ENCODE results near the gene KAT2B.
"Not testable (repeated sequence)": the region's sequence is repeated elsewhere in the genome, so short reads cannot be mapped to it uniquely, and the experiment has no call there.

KAT2B gene

GRCh38 chr3:20042331-20042730, 2.1 kb downstream of the KAT2B start:
- no peak for DNase-seq

GRCh38 chr3:20043396-20043795, 3.1 kb downstream of the KAT2B start:
- no peak for DNase-seq

DNA sequence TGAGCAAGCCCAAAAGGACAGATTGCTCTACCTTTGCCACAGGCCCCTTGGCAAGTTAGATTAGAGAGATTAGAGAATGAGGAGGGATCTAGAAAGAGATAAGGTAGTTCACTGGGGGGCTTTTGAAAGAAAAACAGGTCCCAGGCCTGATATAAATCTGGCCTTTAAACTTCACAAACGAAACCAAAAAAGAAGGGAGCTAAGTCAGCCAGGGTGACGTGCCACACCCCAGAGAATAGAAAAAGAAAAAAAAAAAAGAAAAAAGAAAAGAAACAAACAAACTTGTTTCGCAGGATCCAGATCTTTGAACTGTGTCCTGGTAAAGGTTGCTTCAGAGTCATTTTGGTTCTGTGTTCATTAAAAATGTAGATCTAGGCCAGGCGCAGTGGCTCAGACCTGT, 3.6 kb downstream of the KAT2B start:
- DNase-seq, result no peak

- DNase-seq, result not testable (repeated sequence)
These were observed 4.9 kb downstream of the KAT2B start for GRCh38 chr3:20045141-20045540.

GRCh38 chr3:20046556-20046955, 6.3 kb downstream of the KAT2B start:
- DNase-seq, result no peak

- no peak for DNase-seq
These were observed 7.1 kb downstream of the KAT2B start for GRCh38 chr3:20047341-20047779.

DNA sequence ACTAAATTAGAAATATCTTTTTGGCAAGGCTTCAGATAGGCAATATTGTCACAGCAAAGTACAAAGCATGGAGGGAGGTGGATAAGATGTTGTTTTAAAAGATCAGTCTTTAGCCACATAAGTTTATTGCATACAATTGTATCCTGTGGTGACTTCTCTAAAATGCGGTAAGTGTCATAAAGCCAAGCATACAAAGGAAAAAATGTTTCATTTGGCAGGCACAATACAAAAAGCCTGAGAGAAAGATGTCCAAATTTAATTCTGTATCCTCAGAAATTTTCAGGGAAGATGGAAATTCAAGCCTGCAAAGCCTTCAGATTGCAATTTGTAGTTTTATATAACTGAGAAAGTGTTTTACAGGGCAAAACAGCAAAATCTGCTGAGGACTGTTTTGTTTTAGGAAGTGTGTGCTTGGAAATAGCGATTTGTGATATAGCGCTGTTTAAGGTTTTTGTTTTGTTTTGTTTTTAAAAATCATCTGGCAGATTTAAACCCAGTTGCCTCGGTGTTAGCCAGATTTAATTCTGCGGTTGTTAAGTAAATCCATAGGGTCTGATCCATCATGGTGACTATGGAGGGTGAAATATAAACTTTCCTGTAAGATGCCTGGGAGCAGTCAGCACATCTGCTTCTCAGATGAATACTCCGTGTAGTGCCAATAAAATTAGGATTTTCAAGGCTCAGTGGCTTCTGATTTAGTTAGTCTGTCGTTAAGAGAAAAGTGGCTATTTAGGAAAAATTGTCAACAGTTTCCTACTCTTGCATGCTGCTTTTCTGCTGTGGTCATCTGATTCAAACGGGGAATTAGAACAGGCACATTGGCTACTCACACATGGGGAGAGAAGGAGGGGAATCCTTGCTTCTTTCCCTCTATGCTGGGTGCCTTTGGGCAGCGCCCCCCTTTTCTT, 8.0 kb downstream of the KAT2B start:
- DNase-seq, result no peak

GRCh38 chr3:20051123-20051806, 11.0 kb downstream of the KAT2B start:
- no peak for DNase-seq

DNA sequence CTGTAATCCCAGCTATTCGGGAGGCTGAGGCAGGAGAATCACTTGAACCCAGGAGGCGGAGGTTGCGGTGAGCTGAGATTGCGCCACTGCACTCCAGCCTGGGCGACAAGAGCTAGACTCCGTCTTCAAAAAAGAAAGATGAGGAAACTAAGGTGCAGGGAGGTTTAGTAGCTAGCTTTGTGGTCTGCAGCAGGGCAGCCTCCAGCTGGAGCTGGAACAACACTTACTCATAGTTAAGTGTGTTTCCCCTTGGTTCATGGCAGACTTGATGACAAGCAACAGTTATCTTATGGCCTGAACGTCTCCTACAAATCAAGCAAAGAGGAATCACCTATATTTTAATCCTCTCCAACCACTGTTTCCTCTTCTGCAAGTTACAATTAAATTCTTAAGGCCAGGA, 12.6 kb downstream of the KAT2B start:
- DNase-seq, result no peak

- DNase-seq, result peak; percentile 70 to 84
These were observed 14.3 kb downstream of the KAT2B start for GRCh38 chr3:20054549-20054987.

DNA sequence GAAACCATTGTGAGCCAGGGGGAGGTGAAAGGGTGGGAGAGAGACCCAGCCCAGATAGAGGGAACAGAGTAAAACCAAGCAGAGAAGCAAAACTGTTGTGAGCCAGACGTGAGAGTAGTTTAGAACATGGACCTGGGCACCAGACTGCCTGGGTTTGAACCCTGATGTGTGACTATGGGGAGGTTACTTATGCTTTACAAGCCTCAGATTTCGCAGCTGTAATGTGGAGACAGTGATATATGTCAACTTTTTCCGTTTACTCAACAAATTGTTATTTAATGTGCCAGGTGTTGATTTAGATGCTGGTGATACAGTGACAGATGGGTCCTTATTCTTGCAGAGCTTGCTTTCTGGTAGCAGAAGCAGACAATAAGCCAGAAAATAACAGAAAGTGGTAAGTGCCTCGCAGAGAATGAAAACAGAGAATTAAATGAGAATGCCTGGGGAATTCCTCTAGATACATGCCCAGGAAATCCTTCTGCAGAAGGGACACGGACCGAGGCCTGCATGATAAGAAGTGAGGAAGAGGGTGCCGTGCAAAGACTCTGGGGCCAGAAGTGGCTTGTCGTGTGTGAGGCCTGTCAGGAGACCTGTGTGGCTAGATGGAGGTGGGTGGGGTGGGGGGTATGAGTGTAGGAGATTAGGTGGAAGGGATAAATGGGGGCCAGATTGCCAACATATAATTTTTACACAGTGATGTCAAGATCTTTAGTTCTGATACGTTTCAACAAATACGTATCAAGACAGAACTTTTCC, 15.0 kb downstream of the KAT2B start:
- DNase-seq, result peak in 1 of 2 experiments; percentile 21

- DNase-seq, result no peak
These were observed 15.6 kb downstream of the KAT2B start for GRCh38 chr3:20055842-20056241.

GRCh38 chr3:20056725-20057611, 16.7 kb downstream of the KAT2B start:
- DNase-seq, result no peak

- DNase-seq, result no peak
These were observed 17.4 kb downstream of the KAT2B start for GRCh38 chr3:20057612-20058180.

- DNase-seq, result no peak
These were observed 19.7 kb downstream of the KAT2B start for GRCh38 chr3:20059929-20060328.

- DNase-seq, result no peak
These were observed 20.9 kb downstream of the KAT2B start for GRCh38 chr3:20060974-20061685.

GRCh38 chr3:20062996-20063395, 22.8 kb downstream of the KAT2B start:
- DNase-seq, result no peak

DNA sequence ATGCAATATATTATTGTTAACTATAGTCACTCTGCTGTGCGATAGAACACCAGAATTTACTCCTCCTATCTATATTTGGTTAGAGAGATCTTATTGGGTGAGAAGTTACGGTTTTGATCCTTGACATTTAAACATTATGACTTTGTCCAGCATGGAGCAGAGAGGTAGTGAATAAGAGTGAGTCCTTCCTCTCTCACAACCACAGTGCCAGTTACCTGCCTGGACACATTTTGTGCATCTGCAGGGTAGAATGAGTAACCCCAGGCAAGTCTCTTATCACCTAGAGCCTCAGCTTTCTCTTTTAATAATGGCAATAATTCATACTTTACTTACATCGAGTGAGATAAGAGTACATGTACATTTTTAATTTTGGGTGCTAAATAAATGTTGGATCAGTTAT, 24.1 kb downstream of the KAT2B start:
- DNase-seq, result no peak

DNA sequence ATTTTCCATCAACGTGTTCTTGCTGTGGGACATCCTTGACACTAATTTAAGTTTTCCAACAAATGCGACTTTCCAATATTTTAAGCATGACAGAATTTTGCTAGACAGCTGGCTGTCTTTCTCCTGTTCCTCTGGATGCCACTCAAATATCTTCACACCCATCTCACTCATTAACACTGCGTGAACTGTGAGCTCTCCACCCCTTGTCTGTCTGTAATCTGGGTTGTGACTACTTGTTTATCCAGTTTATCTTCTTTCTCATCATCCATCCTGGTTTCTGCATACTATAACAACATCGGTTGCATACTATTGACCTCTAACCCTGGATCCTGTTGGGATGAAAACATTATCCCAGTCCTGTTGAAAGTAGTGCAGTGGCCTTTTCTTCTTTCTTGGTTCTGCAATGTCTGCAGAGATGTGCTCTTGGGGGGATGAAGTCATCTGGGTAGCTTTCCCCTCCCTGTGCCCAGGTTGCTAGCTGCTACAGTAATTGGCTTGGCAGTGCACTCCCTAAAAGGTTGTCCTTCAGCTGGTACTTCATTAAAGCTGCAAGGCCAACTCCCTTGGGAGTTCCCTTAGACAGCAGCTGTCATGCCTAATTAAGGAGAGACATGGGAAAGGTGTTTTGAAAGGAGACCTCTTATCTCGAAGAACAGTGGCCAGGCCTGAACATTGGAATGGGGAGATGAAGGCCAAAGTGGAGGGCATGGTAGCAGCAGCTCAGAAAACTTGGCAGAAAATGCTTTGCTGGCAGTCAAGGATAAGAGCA, 24.7 kb downstream of the KAT2B start:
- DNase-seq, result no peak

- no peak for DNase-seq
These were observed 25.8 kb downstream of the KAT2B start for GRCh38 chr3:20066079-20066478.
